HG03565 (cell line): Measurements from ENCODE around the gene CHRNB1.
A peak's percentile ranks its signal among the peaks of the same experiment; 100 is the strongest.

Source experiments
- ATAC-seq: cut with Tn5 transposase; IDR thresholded peaks from one replicate; pipeline ENCODE4 v1.9.1; 2021; ENCODE audit warnings: mild to moderate bottlenecking, moderate library complexity; ENCODE audit not compliant: unreplicated experiment

The CHRNB1 gene

DNA sequence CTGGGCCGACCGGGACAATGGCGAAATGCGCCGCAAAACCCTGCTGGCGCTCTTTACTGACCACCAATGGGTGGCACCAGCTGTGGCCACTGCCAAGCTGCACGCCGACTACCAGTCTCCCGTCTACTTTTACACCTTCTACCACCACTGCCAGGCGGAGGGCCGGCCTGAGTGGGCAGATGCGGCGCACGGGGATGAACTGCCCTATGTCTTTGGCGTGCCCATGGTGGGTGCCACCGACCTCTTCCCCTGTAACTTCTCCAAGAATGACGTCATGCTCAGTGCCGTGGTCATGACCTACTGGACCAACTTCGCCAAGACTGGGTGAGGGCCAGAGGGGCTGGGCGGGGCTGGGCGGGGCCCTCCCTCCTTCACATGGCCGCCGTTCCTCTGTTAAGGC lies 29.1 kb upstream of the CHRNB1 start:
- no peak for ATAC-seq

- ATAC-seq = no peak
Observed at GRCh38 chr17:7416323-7416722, 28.5 kb upstream of the CHRNB1 start.

DNA sequence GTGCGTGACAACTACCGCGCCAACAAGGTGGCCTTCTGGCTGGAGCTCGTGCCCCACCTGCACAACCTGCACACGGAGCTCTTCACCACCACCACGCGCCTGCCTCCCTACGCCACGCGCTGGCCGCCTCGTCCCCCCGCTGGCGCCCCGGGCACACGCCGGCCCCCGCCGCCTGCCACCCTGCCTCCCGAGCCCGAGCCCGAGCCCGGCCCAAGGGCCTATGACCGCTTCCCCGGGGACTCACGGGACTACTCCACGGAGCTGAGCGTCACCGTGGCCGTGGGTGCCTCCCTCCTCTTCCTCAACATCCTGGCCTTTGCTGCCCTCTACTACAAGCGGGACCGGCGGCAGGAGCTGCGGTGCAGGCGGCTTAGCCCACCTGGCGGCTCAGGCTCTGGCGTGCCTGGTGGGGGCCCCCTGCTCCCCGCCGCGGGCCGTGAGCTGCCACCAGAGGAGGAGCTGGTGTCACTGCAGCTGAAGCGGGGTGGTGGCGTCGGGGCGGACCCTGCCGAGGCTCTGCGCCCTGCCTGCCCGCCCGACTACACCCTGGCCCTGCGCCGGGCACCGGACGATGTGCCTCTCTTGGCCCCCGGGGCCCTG lies 27.7 kb upstream of the CHRNB1 start:
- no peak for ATAC-seq

- ATAC-seq = no peak
Observed at GRCh38 chr17:7418472-7419152, 26.2 kb upstream of the CHRNB1 start.

DNA sequence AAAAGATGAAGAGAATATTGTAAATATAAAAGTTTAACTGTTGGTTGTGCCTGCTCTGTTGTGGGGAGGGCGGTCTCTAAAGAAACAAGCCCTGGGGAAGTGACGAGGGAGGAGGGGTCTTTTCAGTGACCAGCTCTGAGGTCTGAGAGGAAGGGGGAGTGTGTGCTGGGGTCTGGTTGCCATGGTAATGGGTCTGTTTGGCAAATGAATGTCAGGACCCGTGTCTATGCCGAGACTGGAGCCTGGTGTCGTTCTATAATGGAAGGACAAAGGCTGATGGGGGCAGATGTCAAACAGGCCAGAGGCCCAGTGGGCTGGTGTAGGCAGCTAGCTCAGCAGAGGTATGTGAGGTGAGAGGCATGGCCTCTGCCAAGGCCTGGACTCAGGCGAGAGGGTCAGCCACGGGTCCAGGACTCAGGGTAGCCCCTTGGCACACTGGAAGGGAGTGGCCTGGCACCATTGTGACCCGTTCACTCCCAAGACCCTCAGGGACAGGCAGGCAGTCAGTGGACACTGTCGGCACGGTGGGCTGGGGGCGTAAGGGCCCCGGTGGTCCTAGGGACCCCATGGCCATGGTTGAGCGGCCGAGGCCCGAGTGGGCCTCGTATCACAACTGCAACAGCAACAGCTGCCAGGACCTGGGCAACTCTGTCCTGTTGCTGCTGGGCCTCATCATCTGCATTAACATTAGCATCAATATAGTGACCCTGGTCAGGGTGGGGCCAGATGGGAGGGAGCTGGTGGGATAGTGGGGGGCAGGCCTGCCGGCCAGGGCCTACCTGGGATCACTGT lies 24.8 kb upstream of the CHRNB1 start, which contains the start of gene SPEM1:
SPEM1 (plus strand) TSS at position 506 of the 792 bp plus-strand sequence; CDS start at position 567, 61 bp downstream.
- no peak for ATAC-seq

- ATAC-seq = no peak
Observed at GRCh38 chr17:7421186-7421585, 23.7 kb upstream of the CHRNB1 start.

- ATAC-seq = no peak
Observed at GRCh38 chr17:7423679-7424078, 21.2 kb upstream of the CHRNB1 start.

- ATAC-seq = no peak
Observed at GRCh38 chr17:7425316-7425715, 19.5 kb upstream of the CHRNB1 start, which contains the start of gene SPEM2. SPEM2 (plus strand) TSS chr17:7425616; CDS start chr17:7425689, 73 bp downstream.

- ATAC-seq = no peak
Observed at GRCh38 chr17:7425756-7426155, 19.1 kb upstream of the CHRNB1 start.

GRCh38 chr17:7426203-7426863 lies 18.5 kb upstream of the CHRNB1 start:
- ATAC-seq = no peak

GRCh38 chr17:7426896-7427489 lies 17.9 kb upstream of the CHRNB1 start:
- no peak for ATAC-seq

DNA sequence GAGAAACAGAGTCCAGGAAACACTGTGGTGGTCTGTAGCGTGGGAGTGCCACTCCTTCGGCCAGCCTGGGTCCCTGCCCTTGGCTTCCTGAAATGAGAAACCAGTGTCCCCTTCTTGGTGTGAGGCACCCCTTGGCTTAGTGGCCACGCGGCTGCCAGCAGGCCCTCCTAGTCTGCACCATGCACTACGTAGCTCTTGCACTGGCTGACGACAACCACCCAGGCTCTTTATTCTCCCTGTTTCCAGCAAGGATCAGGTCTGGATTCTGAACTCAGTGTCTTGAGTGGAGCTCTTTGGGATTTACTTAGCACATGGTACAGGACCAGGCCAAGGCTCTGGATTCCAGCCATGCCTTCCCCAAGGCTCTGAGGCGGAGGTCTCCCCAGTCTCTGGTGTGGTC lies 17.3 kb upstream of the CHRNB1 start:
- ATAC-seq = no peak

DNA sequence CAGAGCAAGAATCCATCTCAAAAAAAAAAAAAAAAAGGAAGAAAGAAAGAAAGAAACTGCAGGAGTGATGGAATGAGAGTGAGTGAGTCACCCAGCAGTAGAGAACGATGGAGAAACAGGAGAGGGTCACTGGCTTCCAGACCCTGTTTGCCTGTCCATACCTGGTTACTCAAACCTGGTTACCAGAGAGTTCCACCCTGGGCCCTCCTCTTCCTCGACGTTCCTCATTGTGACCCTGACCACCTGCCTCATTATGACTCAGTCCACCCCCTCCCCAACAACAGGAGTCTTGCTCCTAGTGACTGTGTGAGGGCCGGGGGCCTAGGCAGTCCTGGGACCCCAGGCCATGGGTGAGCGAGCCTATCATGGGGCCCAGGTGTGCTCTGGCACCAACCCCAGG lies 16.3 kb upstream of the CHRNB1 start, which contains the start of gene SPEM3:
SPEM3 (plus strand) TSS at position 301 of the 400 bp plus-strand sequence; CDS start at position 347, 46 bp downstream.
- ATAC-seq = no peak

GRCh38 chr17:7429722-7430121 lies 15.1 kb upstream of the CHRNB1 start:
- ATAC-seq = no peak

DNA sequence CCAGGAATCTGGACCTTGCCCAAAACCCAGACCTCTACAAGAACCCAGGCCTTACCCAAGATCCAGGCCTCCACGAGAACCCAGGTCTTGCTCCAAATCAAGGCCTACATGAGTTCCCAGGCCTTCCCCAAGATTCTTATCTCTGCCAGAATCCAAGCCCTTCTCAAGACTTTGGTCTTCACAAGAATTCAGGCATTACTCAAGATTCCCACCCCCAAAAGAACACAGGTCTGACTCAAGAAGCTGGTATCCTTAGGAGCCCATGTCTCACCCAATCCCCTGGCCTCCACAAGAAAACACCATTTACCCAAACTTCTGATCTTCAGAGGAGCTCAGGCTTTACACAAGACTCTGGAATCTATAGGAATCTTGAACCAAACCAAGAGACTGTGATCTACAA lies 13.6 kb upstream of the CHRNB1 start:
- ATAC-seq = no peak

DNA sequence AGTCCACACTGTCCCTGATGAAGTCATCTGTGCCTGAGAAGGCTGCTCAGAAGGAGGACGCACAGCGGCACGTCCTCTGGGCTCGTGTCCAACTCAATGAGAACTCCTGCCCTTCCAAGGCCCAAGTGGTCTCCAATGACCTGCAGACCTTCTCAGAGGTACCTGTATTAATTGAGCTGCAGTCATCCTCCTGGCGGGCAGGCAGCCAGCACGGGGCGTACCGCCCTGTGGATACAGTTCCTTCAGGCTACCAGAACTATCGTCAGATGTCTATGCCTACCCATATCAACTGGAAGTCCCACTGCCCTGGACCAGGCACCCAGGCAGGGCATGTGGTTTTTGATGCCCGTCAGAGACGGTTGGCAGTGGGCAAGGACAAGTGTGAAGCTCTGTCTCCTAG lies 12.6 kb upstream of the CHRNB1 start:
- no peak for ATAC-seq

DNA sequence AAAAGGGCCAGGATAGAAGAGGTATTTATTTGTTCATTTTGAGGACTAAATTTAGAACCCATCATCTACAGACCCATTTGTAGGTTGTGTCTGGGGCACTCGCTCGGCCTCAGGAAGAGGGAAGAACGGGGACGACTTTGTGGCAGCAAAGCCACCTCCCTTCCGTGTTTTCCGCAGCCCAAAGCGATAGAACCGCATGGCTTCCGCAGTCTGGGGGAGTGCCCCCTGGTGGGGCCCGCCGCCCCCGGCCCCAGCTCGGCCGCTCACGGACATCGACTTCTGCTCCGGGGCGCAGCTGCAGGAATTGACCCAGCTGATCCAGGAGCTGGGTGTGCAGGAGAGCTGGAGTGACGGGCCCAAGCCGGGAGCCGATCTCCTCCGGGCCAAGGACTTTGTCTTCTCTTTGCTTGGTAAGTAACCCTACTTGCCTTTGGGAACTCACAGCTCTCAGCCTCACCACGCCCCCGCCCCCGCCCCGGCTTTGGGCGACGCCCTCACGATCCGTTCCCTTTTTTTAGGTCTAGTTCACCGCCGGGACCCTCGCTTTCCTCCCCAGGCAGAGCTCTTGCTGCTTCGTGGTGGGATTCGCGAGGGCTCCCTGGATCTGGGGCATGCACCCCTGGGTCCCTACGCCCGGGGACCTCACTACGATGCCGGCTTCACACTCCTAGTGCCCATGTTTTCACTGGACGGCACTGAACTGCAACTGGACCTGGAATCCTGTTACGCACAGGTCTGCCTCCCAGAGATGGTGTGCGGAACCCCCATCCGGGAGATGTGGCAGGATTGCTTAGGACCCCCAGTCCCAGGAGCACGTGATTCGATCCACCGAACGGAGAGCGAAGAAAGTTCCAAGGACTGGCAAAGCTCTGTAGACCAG lies 8.9 kb upstream of the CHRNB1 start:
- ATAC-seq = peak; percentile 8

DNA sequence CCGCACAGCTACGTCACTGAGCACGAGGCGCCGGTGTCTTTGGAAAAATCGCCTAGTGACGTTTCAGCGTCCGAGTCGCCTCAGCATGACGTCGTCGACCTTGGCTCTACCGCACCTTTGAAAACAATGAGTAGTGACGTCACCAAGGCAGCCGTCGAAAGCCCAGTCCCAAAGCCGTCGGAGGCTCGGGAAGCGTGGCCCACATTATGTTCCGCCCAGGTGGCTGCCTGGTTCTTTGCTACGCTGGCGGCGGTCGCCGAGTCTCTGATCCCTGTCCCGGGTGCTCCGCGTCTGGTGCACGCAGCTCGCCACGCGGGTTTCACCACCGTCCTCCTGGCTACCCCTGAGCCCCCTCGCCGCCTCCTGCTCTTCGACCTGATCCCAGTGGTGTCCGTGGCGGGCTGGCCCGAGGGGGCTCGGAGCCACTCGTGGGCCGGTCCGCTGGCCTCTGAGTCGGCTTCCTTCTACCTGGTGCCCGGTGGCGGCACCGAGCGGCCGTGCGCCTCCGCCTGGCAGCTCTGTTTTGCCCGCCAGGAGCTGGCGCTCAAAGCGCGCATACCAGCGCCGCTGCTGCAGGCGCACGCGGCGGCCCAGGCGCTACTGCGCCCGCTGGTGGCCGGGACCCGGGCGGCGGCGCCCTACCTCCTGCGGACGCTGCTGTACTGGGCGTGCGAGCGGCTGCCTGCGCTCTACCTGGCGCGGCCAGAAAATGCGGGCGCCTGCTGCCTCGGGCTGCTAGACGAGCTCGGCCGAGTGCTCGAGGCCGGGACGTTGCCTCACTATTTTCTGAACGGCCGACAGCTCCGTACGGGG lies 8.1 kb upstream of the CHRNB1 start:
- ATAC-seq = no peak

- no peak for ATAC-seq
Observed at GRCh38 chr17:7437369-7437863, 7.4 kb upstream of the CHRNB1 start.
